Activated T-helper 17 cell treated with anti-CD3 and anti-CD28 coated beads, Interleukin-2, amount 50 U/mL, for 72 hours (primary cell): ENCODE measurements around the gene CFAP46. TPM values are rescaled to one million over a fixed set of nuclear protein-coding genes. Genes with fewer than 3 reads are reported as not detected.

ENCODE experiments used
- ATAC-seq: fragments of 150-1000 bp; cut with Tn5 transposase; replicated peaks from 2 replicates; pipeline ENCODE4 v1.10.0; 2021; ENCODE audit warnings: mild to moderate bottlenecking, moderate library complexity
- H3K27ac Mint-ChIP-seq: one replicate; pipeline ENCODE4 v1.8.0; 2022; ENCODE audit warnings: mixed read lengths
- H3K27me3 Mint-ChIP-seq: one replicate; pipeline ENCODE4 v1.8.0; 2022; ENCODE audit warnings: mixed read lengths
- H3K36me3 Mint-ChIP-seq: one replicate; pipeline ENCODE4 v1.8.0; 2022; ENCODE audit warnings: low read depth, mild to moderate bottlenecking, mixed read lengths
- H3K4me1 Mint-ChIP-seq: one replicate; pipeline ENCODE4 v1.8.0; 2022; ENCODE audit warnings: mixed read lengths
- H3K4me3 Mint-ChIP-seq: one replicate; pipeline ENCODE4 v1.8.0; 2022; ENCODE audit warnings: mild to moderate bottlenecking, mixed read lengths
- H3K9me3 Mint-ChIP-seq: one replicate; pipeline ENCODE4 v1.8.0; 2022; ENCODE audit warnings: mixed read lengths
- total RNA-seq, 2 donors: library from RNA; stranded (reverse); gene quantifications; one replicate each; pipeline ENCODE4 v1.2.3, GENCODE V29; 2022

Gene CFAP46
- total RNA-seq, 2 donors from 2014 or later, result not detected

- Mint-ChIP-seq H3K9me3 (peaks cover 4% of the 10 kb centered on the region), H3K27ac (no peak overlapping the region), H3K4me1 (peaks cover 7% of the 10 kb centered on the region), H3K4me3 (no peak overlapping the region), H3K27me3 (peaks cover 15% of the 10 kb centered on the region), H3K36me3 (no peaks in the 10 kb centered on the region)
- ATAC-seq, result no peak
Observed at GRCh38 chr10:132867801-132868644, 74.3 kb downstream of the CFAP46 start.

GRCh38 chr10:132866601-132867381 is 75.6 kb downstream of the CFAP46 start:
- no peak overlapping the region for H3K27ac Mint-ChIP-seq
- H3K4me3 Mint-ChIP-seq, result no peak overlapping the region
- peaks cover 15% of the 10 kb centered on the region for H3K27me3 Mint-ChIP-seq
- H3K36me3 Mint-ChIP-seq, result no peaks in the 10 kb centered on the region
- peaks cover 7% of the 10 kb centered on the region for H3K4me1 Mint-ChIP-seq
- no peak for ATAC-seq
- H3K9me3 Mint-ChIP-seq, result peaks cover 4% of the 10 kb centered on the region

GRCh38 chr10:132865851-132866600 is 76.3 kb downstream of the CFAP46 start:
- peaks cover 7% of the 10 kb centered on the region for H3K4me1 Mint-ChIP-seq
- H3K27me3 Mint-ChIP-seq, result peaks cover 15% of the 10 kb centered on the region
- no peak overlapping the region for H3K27ac Mint-ChIP-seq
- no peaks in the 10 kb centered on the region for H3K36me3 Mint-ChIP-seq
- H3K4me3 Mint-ChIP-seq, result no peak overlapping the region
- peaks cover 4% of the 10 kb centered on the region for H3K9me3 Mint-ChIP-seq
- no peak for ATAC-seq

GRCh38 chr10:132865171-132865631 is 77.2 kb downstream of the CFAP46 start:
- H3K4me1 Mint-ChIP-seq, result peaks cover 7% of the 10 kb centered on the region
- ATAC-seq, result no peak
- no peak overlapping the region for H3K27ac Mint-ChIP-seq
- peaks cover 13% of the 10 kb centered on the region for H3K27me3 Mint-ChIP-seq
- no peaks in the 10 kb centered on the region for H3K36me3 Mint-ChIP-seq
- H3K9me3 Mint-ChIP-seq, result peaks cover 3% of the 10 kb centered on the region
- H3K4me3 Mint-ChIP-seq, result no peak overlapping the region

DNA sequence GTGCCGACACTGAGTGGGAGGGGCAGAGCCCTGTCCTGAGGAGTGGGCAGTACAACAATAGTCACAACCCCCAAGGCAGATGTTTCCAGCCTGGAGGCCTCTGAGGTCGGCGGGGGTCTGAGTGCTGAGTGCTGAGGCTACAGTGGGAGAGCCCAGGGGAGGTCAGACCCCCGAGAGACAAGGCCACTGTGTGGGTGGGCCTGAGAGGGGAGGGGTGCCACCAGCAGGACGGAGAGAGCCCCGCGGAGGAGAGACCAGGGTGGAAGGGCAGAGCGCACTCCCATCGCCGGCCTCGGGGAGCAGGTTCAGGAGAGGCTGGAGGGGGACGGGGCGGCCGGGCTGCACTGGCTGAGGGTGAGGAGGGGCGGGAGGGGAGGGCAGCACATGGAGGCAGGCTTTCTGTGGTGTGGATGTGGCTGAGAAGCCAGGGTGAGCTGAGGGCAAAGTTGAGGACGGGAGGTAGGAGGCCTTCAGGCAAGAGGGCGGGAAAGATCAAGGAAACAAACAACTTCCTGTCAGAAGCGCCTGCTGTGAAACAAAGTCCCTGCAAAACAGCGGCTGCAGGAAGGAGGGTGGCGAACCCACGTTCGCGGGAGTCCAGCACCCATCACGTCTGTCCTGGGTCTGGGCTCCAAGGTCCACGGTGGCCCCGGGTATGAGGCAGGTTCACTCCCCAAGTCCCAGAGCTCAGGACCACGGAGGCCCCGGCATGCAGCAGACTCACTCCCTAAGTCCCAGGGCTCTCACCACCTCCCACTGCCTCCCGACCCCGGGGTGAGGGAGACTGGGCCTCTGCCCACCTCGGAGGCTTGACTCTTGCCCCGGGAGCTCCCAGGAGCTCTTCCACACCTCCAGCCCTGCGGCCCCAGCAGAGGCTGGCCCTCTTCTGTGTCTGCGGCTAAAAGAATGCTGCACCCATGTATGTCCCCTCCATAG is 79.6 kb downstream of the CFAP46 start:
- Mint-ChIP-seq H3K4me3 (no peak overlapping the region), H3K9me3 (no peaks in the 10 kb centered on the region), H3K36me3 (no peaks in the 10 kb centered on the region), H3K4me1 (peaks cover 7% of the 10 kb centered on the region), H3K27me3 (peaks cover 11% of the 10 kb centered on the region), H3K27ac (no peak overlapping the region)
- no peak for ATAC-seq

- Mint-ChIP-seq H3K9me3 (no peaks in the 10 kb centered on the region), H3K36me3 (no peaks in the 10 kb centered on the region)
Observed at GRCh38 chr10:132861884-132862461, 80.4 kb downstream of the CFAP46 start.

GRCh38 chr10:132861116-132861691 is 81.2 kb downstream of the CFAP46 start:
- Mint-ChIP-seq H3K27me3 (peaks cover 11% of the 10 kb centered on the region), H3K36me3 (no peaks in the 10 kb centered on the region), H3K9me3 (no peaks in the 10 kb centered on the region), H3K4me3 (no peak overlapping the region), H3K4me1 (peaks cover 7% of the 10 kb centered on the region), H3K27ac (no peak overlapping the region)
- ATAC-seq, result no peak

More at GRCh38 chr10:132861884-132862461, 80.4 kb downstream of the CFAP46 start:
- peaks cover 7% of the 10 kb centered on the region for H3K4me1 Mint-ChIP-seq
- ATAC-seq, result no peak
- no peak overlapping the region for H3K27ac Mint-ChIP-seq
- H3K27me3 Mint-ChIP-seq, result peaks cover 6% of the 10 kb centered on the region
- H3K4me3 Mint-ChIP-seq, result no peak overlapping the region

GRCh38 chr10:132860532-132860931 is 81.8 kb downstream of the CFAP46 start:
- ATAC-seq, result no peak
- Mint-ChIP-seq H3K36me3 (no peaks in the 10 kb centered on the region), H3K4me1 (peaks cover 7% of the 10 kb centered on the region), H3K4me3 (no peak overlapping the region), H3K27ac (no peak overlapping the region), H3K27me3 (peaks cover 12% of the 10 kb centered on the region), H3K9me3 (no peaks in the 10 kb centered on the region)

DNA sequence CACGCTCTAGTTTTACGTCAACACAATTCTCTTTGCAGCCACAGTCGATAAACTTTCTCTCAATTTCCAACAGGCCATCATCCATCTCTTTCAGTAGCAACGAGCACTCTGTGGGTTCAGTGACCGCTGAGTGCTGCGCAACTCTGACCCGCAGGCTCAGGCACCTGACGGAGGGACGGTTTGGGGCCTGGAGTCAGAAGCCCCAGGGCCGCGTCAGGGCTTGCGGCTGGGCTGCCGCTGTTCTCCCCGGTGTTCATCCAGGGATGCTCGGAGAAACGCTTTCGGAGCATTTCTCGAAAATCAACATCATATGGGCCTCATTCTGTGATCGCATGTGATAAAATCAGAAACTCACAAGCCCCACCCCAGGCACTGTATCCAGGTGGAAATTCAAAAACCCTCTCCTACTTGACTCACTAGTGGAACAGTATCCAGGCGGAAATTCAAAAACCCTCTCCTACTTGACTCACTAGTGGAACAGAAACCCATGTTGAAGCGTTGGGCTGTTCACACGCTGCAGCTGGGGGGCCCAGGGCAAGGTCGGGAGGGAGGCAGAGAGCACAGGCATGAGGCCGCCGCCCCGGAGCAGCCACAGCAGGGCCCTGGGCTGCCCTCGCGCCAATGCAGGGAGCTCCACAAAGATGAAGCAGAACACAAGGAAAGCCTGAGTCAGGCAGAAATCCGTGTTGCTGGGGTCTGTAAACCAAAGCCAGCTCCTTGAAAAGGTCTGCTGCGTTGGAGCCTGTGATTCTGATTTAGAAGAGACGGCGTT is 83.1 kb downstream of the CFAP46 start:
- no peak overlapping the region for H3K4me3 Mint-ChIP-seq
- ATAC-seq, result no peak
- peaks cover 16% of the 10 kb centered on the region for H3K27me3 Mint-ChIP-seq
- H3K4me1 Mint-ChIP-seq, result peaks cover 7% of the 10 kb centered on the region
- no peaks in the 10 kb centered on the region for H3K9me3 Mint-ChIP-seq
- H3K27ac Mint-ChIP-seq, result no peak overlapping the region
- H3K36me3 Mint-ChIP-seq, result no peaks in the 10 kb centered on the region

DNA sequence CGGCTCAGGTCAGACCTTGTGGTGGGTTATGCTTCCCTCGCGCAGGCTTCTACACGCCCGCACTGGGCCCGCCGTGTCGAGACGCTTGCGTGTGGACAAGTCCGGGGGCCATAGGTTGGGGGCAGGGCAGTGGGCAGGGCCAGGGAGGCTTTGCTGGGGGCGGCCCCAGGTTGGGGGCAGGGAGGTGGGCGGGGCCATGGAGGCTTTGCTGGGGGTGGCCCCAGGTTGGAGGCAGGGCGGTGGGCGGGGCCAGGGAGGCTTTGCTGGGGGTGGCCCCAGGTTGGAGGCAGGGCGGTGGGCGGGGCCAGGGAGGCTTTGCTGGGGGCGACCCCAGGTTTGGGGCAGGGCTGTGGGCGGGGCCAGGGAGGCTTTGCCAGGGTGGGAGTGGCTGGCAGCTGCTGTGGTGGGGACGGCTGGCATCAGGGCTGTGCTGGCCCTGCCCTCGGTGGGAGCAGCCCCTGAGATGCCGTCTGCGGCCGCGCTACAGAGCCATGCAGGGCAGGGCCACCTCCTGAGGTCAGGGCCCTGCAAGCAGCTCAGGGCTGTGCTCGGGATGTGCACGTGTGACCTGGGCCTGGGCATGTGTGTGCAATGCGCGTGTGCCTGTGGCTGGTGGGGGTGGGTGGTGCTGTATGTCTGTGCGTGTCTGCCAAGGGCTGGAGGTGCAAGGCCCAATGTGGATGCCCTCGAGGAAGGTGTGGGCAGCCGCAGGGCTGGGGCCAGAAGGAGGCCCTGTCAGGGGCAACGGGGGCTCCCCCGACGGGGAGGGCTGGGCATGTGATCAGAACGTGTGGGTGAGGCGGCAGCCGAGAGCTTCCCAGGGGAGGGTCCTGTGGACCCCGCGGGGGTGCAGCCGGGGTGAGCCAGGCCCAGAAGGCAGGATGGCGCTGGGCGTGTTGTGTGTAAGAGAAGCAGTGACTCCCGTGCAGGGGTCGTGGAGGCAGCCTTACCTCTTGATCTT is 84.0 kb downstream of the CFAP46 start:
- peaks cover 16% of the 10 kb centered on the region for H3K27me3 Mint-ChIP-seq
- no peak for ATAC-seq
- H3K27ac Mint-ChIP-seq, result no peak overlapping the region
- H3K36me3 Mint-ChIP-seq, result no peaks in the 10 kb centered on the region
- peaks cover 3% of the 10 kb centered on the region for H3K4me1 Mint-ChIP-seq
- no peak overlapping the region for H3K4me3 Mint-ChIP-seq
- no peaks in the 10 kb centered on the region for H3K9me3 Mint-ChIP-seq

DNA sequence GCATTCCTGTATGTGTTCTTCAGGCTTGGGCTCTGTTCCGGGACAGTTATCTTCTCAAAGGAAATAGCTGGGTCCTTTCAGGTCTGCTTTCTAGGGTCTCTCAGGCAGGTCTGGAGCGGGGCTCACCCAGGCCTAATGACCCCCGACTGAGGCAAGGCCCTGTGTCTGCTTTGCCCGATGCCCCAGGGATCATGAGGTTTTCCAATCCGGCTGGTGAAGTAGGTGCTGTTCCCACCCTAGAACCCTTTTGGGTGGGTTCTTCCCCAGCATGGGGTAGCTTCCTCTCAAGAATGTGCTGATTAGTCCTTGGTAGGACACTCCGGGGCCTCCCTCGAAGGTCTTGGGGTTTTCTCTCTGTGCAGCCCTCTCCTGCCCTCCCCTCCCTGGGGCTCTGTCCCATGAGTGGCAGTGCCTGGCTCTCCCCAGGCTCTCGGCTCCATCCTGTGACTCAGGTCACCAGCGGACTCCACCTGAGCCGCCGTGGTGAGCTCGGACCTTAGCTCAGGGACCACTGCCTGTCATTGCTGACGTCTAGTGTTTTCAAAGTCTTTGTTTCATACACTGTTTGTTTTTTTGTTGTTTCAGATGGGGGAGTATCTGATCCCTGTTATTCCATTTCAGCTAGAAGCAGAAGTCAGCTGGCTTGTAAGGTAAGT is 85.4 kb downstream of the CFAP46 start:
- H3K9me3 Mint-ChIP-seq, result no peaks in the 10 kb centered on the region
- no peak overlapping the region for H3K27ac Mint-ChIP-seq
- no peaks in the 10 kb centered on the region for H3K36me3 Mint-ChIP-seq
- peaks cover 14% of the 10 kb centered on the region for H3K27me3 Mint-ChIP-seq
- no peaks in the 10 kb centered on the region for H3K4me1 Mint-ChIP-seq
- ATAC-seq, result no peak
- no peak overlapping the region for H3K4me3 Mint-ChIP-seq
